Measurements from ENCODE around the gene GALNTL6. TPM values are rescaled to one million over a fixed set of nuclear protein-coding genes. Genes with fewer than 3 reads are reported as not detected.

The GALNTL6 gene
- polyA plus RNA-seq, 1 donor (not counting 4 experiments of a cell fraction or from before 2014, with no cell fraction given): not detected

DNA sequence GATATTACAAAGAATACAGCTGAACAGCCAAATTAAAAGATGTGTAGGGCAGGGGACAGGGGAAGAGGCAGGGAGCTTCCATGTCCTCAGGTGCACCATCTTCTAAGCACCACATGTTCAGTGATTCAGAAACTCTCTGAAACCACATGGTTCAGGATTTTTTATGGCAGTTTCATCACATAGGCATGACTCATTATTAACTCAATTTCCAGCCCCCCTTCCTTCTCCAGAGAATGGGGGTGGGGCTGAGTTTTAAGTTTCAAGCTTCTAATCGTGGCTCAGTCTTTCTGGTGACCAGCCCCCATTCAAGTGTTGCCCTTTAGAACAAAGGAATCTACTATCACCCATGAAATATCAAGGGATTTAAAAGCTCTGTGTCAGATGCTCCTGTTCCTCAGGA, 1037.6 kb downstream of the GALNTL6 start:
- Histone ChIP-seq H3K9me1 (ENCODE audit: control insufficient read depth, extremely low read depth, insufficient read depth, low read length) (no peaks in the 10 kb centered on the region), H2AFZ (ENCODE audit: control insufficient read depth, low read length) (peak overlapping the region; percentile 27), H3K9ac (ENCODE audit: control insufficient read depth, extremely low read depth, insufficient read depth, low read length) (no peak overlapping the region), H4K20me1 (ENCODE audit: control insufficient read depth, extremely low read depth, insufficient read depth, low read length) (no peaks in the 10 kb centered on the region), H3K27ac (ENCODE audit: control insufficient read depth, insufficient read depth, low read length) (no peak overlapping the region), H3K4me2 (ENCODE audit: control insufficient read depth, extremely low read depth, insufficient read depth, low read depth, low read length) (no peak overlapping the region), H3K79me2 (ENCODE audit: control insufficient read depth, insufficient read depth, low read length) (no peaks in the 10 kb centered on the region), H3K4me1 (ENCODE audit: control insufficient read depth, extremely low read depth, insufficient read depth, low read length) (peaks cover 12% of the 10 kb centered on the region), H3K27me3 (ENCODE audit: control insufficient read depth, extremely low read depth, insufficient read depth, low read length) (no peaks in the 10 kb centered on the region), H3K4me3 (ENCODE audit: control insufficient read depth in 2 of 3, extremely low read depth in 1 of 3, insufficient read depth in 2 of 3, low read depth in 1 of 3, low read length in 3 of 3) (no peak overlapping the region), H3K36me3 (ENCODE audit: control insufficient read depth in 2 of 2, extremely low read depth in 1 of 2, insufficient read depth in 2 of 2, low read length in 2 of 2) (no peaks in the 10 kb centered on the region), H3K9me3 (ENCODE audit: control insufficient read depth, low read depth, low read length) (no peaks in the 10 kb centered on the region)
- TF ChIP-seq, protein P1, sequence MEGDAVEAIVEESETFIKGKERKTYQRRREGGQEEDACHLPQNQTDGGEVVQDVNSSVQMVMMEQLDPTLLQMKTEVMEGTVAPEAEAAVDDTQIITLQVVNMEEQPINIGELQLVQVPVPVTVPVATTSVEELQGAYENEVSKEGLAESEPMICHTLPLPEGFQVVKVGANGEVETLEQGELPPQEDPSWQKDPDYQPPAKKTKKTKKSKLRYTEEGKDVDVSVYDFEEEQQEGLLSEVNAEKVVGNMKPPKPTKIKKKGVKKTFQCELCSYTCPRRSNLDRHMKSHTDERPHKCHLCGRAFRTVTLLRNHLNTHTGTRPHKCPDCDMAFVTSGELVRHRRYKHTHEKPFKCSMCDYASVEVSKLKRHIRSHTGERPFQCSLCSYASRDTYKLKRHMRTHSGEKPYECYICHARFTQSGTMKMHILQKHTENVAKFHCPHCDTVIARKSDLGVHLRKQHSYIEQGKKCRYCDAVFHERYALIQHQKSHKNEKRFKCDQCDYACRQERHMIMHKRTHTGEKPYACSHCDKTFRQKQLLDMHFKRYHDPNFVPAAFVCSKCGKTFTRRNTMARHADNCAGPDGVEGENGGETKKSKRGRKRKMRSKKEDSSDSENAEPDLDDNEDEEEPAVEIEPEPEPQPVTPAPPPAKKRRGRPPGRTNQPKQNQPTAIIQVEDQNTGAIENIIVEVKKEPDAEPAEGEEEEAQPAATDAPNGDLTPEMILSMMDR (optimal IDR thresholded peaks at IDR 0.05 in 1 of 3, IDR thresholded peaks at IDR 0.05 in 1 of 3, conservative IDR thresholded peaks at IDR 0.05 in 1 of 3; ENCODE audit: extremely low read depth in 1 of 3, insufficient read depth in 2 of 3, low read length in 3 of 3): no peak
- TF ChIP-seq EZH2 (IDR thresholded peaks at IDR 0.05; ENCODE audit: low read length): no peak
- DNase-seq (ENCODE audit: low read depth, low spot score) (peak; percentile 41), FAIRE-seq (peak; percentile 81)
- dilution Hi-C loops (cut with MboI; ENCODE audit: extremely low pct_ligation_motif_present, low sequenced_read_pairs): no loop called here

DNA sequence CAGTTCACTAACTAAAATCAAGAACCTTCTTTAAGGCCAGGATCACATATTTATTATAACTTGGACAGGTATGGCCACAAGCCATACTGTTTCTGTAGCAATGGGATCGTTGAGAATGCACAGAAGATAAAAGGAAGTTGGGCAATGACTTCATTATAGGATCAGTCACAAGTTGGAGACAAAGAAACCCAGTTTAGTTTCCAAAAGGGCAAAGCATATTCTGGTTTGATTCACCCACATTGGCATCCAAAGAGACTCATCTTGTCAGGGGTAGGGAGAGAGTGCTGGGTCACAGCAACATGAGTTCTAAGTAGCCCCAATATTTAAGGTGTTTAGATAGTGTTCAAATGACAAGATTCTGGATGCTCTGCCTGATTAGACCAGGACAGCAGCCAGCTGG, 1038.3 kb downstream of the GALNTL6 start:
- H3K79me2 ChIP-seq (ENCODE audit: control insufficient read depth, insufficient read depth, low read length): no peaks in the 10 kb centered on the region
- H3K9me1 ChIP-seq (ENCODE audit: control insufficient read depth, extremely low read depth, insufficient read depth, low read length): no peaks in the 10 kb centered on the region
- no peaks in the 10 kb centered on the region for H4K20me1 ChIP-seq (ENCODE audit: control insufficient read depth, extremely low read depth, insufficient read depth, low read length)
- peak overlapping the region; percentile 24 for H2AFZ ChIP-seq (ENCODE audit: control insufficient read depth, low read length)
- no peaks in the 10 kb centered on the region for H3K9me3 ChIP-seq (ENCODE audit: control insufficient read depth, low read depth, low read length)
- H3K9ac ChIP-seq (ENCODE audit: control insufficient read depth, extremely low read depth, insufficient read depth, low read length): no peak overlapping the region
- H3K4me3 ChIP-seq (ENCODE audit: control insufficient read depth in 2 of 3, extremely low read depth in 1 of 3, insufficient read depth in 2 of 3, low read depth in 1 of 3, low read length in 3 of 3): no peak overlapping the region
- H3K27ac ChIP-seq (ENCODE audit: control insufficient read depth, insufficient read depth, low read length): no peak overlapping the region
- H3K36me3 ChIP-seq (ENCODE audit: control insufficient read depth in 2 of 2, extremely low read depth in 1 of 2, insufficient read depth in 2 of 2, low read length in 2 of 2): no peaks in the 10 kb centered on the region
- no peaks in the 10 kb centered on the region for H3K27me3 ChIP-seq (ENCODE audit: control insufficient read depth, extremely low read depth, insufficient read depth, low read length)
- TF ChIP-seq, protein P1 (optimal IDR thresholded peaks at IDR 0.05 in 1 of 3, IDR thresholded peaks at IDR 0.05 in 1 of 3, conservative IDR thresholded peaks at IDR 0.05 in 1 of 3; ENCODE audit: extremely low read depth in 1 of 3, insufficient read depth in 2 of 3, low read length in 3 of 3): no peak
- TF ChIP-seq EZH2 (IDR thresholded peaks at IDR 0.05; ENCODE audit: low read length): no peak
- no peak overlapping the region for H3K4me2 ChIP-seq (ENCODE audit: control insufficient read depth, extremely low read depth, insufficient read depth, low read depth, low read length)
- DNase-seq (ENCODE audit: low read depth, low spot score): no peak
- FAIRE-seq: peak; percentile 20
- peaks cover 12% of the 10 kb centered on the region for H3K4me1 ChIP-seq (ENCODE audit: control insufficient read depth, extremely low read depth, insufficient read depth, low read length)
- dilution Hi-C loops (cut with MboI; ENCODE audit: extremely low pct_ligation_motif_present, low sequenced_read_pairs): no loop called here

Data from keratinocyte (primary cell).